BE2C (cell line): ENCODE results near the gene LOXHD1.

Experiments used
- DNase-seq: peaks from one replicate; pipeline ENCODE4 v3.0.0-alpha.2; 2020
- H3K27me3 ChIP-seq: fragments of 250-450 bp; sonication (Bioruptor Pico); 2 replicates; pipeline ENCODE4 v1.5.1; 2020; ENCODE audit warnings: mild to moderate bottlenecking
- H3K36me3 ChIP-seq: fragments of 250-450 bp; sonication (Bioruptor Pico); 2 replicates; pipeline ENCODE4 v1.5.1; 2020; ENCODE audit warnings: mild to moderate bottlenecking
- H3K4me1 ChIP-seq: fragments of 250-450 bp; sonication (Bioruptor Pico); 2 replicates; pipeline ENCODE4 v1.5.1; 2020
- H3K4me3 ChIP-seq: 2 replicates; pipeline ENCODE4 v1.5.1; 2011; ENCODE audit warnings: low read depth, low read length
- H3K9me3 ChIP-seq: fragments of 250-450 bp; sonication (Bioruptor Pico); 2 replicates; pipeline ENCODE4 v1.5.1; 2020
- CTCF ChIP-seq: IDR thresholded peaks from 2 replicates; pipeline ENCODE4 v1.5.1; 2012; ENCODE audit warnings: mild to moderate bottlenecking, low read depth, low read length

LOXHD1 gene

GRCh38 chr18:46663539-46663938 lies 6.5 kb upstream of the LOXHD1 start:
- no peak overlapping the region for H3K4me3 ChIP-seq
- H3K36me3 ChIP-seq = no peaks in the 10 kb centered on the region
- no peaks in the 10 kb centered on the region for H3K27me3 ChIP-seq
- no peaks in the 10 kb centered on the region for H3K4me1 ChIP-seq
- DNase-seq = no peak
- no peaks in the 10 kb centered on the region for H3K9me3 ChIP-seq
- TF ChIP-seq CTCF = no peak

DNA sequence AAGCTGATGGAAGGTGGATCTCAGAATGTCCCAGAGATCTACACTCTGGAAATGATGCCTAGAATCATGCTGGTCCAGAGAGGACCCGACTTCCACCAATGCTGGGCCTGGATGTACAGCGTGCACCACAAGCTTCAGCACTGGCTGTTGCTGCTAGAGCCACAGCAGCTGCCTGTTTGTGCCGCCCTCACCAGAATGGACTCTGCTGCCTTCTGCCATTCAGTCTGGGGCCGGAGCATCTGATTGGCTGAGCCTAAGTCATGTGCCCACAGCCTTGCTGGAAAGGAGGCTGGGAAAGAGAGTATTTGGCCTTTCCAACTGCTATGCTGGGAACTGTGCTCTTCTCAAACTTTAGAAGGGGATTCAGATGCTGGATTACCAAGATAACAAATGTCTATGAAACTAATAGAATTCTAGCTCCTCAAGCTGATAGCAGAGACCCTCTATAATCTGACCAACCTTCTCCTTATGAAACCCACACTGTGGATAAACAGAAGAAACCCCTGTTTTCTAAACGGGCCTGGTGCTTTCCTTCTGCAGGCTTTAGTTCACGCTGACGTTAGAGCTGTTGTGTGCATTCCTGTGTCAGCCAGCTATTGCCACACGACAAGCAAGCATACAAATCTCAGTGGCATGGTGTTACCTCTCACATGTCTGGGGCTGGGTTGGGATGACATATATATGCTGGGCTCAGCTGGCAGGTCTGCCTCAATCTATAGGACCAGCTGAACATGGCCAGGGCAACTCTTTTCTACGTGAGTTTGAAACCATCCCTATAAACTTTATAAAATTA lies 4.1 kb upstream of the LOXHD1 start:
- TF ChIP-seq CTCF = no peak
- DNase-seq = peak; percentile 56
- H3K27me3 ChIP-seq = no peaks in the 10 kb centered on the region
- H3K36me3 ChIP-seq = no peaks in the 10 kb centered on the region
- no peak overlapping the region for H3K4me3 ChIP-seq
- no peaks in the 10 kb centered on the region for H3K9me3 ChIP-seq
- H3K4me1 ChIP-seq = no peaks in the 10 kb centered on the region

GRCh38 chr18:46659484-46659883 lies 2.5 kb upstream of the LOXHD1 start:
- Histone ChIP-seq H3K9me3 (no peaks in the 10 kb centered on the region), H3K36me3 (no peaks in the 10 kb centered on the region), H3K4me3 (no peak overlapping the region), H3K4me1 (no peaks in the 10 kb centered on the region), H3K27me3 (no peaks in the 10 kb centered on the region)
- TF ChIP-seq CTCF = no peak
- no peak for DNase-seq

DNA sequence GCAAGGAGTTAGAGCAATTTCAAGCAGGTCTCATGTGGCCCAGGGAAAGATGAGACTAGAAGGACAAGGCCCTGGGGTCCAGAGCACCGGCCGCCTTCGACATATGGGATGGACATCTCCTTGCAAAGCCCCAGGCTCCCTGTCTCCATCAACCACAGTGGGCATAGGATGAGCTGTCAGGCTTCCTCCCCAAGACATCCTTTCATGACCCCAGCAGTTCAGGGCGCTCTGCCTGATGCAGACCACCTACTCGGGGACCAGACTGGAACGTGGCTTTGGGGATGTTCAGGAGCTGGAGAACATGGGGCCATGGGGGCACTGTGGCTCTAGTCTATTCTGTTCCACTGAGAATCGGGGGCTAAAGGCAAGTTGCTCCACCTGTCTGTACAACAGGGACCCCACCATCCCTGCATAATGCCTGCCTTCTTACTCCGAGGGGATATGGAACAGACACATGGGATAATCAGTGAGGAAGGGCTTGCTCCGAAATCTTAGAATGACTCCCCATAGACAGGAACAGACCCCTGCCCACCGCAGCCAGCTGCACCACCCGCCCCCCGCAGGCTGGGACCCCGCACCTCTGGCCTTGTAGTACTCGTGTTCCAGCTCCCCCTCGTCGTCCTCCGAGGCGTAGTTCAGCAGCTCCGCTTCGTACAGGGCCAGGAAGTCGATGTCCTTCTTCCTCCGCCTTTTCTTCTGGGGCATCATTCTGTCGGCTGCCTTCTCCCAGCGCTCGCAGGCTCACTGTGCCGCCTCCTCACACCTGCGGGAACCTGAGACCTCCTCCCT lies 500 bp downstream of the LOXHD1 start:
- no peaks in the 10 kb centered on the region for H3K9me3 ChIP-seq
- no peaks in the 10 kb centered on the region for H3K36me3 ChIP-seq
- no peaks in the 10 kb centered on the region for H3K4me1 ChIP-seq
- no peak for TF ChIP-seq CTCF
- DNase-seq = no peak
- no peaks in the 10 kb centered on the region for H3K27me3 ChIP-seq
- no peak overlapping the region for H3K4me3 ChIP-seq

GRCh38 chr18:46652372-46652771 lies 4.6 kb downstream of the LOXHD1 start:
- H3K4me3 ChIP-seq = no peak overlapping the region
- H3K9me3 ChIP-seq = no peaks in the 10 kb centered on the region
- no peak for TF ChIP-seq CTCF
- no peaks in the 10 kb centered on the region for H3K36me3 ChIP-seq
- H3K4me1 ChIP-seq = no peaks in the 10 kb centered on the region
- no peaks in the 10 kb centered on the region for H3K27me3 ChIP-seq
- DNase-seq = no peak

DNA sequence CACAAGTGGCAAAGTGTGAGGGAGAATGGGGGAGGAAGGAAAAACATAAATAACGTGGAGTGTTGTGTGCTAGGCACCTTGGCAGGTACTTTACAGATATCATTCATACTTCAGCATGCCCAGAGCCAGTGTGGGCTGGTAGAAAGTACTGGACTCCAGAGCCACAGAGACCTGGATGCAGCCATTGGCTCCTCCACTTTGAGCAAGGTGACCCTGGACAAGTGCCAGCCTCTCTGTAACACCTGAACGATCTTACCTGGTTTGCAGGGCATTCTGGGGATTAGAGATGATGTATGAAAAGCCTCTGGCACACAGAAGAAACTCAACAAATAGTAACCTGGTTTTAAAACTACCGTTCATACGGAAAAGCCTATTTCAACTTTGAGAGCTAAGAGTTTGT lies 6.3 kb downstream of the LOXHD1 start:
- Histone ChIP-seq H3K27me3 (no peaks in the 10 kb centered on the region), H3K36me3 (no peaks in the 10 kb centered on the region), H3K4me3 (no peak overlapping the region), H3K4me1 (no peaks in the 10 kb centered on the region), H3K9me3 (no peaks in the 10 kb centered on the region)
- DNase-seq = no peak
- TF ChIP-seq CTCF = no peak
